HG02623 (cell line): ENCODE measurements around the gene HIPK2.
"Not testable (repeated sequence)": the region's sequence is repeated elsewhere in the genome, so short reads cannot be mapped to it uniquely, and the experiment has no call there.

Experiments used
- ATAC-seq: cut with Tn5 transposase; IDR thresholded peaks from one replicate; pipeline ENCODE4 v1.9.1; 2021; ENCODE audit warnings: moderate library complexity; ENCODE audit not compliant: unreplicated experiment

Gene HIPK2

DNA sequence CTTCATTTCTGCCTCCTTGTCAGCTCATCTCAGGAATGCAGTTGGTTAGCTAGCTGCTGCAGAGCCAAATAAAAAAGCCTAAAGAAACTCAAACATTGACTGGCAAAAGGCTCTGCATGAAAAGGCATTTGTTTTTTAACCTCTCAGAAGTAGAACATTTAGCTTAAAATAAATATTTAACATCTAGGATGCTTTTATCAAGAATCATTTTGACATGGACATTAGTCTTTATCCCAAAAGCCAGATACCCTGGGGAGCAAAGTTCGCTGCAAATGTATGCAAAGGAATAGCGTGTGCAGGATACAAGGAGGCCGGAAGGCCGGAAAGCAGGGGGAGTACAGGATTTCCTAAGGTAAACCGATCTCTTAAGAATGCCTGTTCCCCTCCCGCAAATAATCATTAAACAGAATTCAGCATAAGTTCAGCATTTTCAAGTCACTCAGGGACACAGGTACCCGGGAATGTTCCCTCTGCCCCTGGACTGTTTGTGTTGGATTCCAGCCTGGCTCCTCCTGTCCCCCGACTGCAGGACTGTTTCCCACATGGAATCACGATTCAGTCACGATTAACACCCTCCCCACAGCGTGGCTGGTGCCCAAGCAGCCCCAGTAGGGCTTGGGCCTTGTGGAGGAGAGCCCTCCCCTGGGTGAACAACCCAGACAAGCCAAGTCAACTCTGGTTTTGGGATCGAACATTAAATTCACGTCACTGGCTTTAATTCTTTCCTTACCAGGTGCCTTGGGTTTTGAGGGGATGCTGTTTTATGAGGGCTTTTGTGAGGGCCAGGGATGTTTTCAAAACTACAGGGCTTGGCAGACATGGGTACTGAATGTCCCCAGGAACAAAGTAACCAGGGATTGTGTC, 97.8 kb downstream of the HIPK2 start:
- ATAC-seq: no peak

DNA sequence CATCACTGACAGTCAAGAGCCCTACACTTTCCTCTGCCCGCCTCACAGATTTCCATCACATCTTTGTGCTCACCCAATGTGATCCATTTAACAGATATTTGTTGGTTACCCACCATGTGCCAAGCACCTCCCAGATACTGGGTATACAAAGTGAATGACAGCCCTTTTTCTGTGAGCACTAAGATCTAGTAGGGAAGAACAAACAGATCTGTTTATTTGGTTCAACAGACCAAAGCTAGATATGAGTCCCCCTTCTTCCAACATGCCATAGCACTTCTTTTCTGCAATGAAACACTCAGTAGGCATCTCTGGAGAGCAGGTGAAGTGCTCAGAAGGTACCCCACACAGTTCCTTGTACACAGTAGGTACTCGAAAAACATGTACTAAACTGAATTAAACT, 101.4 kb downstream of the HIPK2 start:
- no peak for ATAC-seq

DNA sequence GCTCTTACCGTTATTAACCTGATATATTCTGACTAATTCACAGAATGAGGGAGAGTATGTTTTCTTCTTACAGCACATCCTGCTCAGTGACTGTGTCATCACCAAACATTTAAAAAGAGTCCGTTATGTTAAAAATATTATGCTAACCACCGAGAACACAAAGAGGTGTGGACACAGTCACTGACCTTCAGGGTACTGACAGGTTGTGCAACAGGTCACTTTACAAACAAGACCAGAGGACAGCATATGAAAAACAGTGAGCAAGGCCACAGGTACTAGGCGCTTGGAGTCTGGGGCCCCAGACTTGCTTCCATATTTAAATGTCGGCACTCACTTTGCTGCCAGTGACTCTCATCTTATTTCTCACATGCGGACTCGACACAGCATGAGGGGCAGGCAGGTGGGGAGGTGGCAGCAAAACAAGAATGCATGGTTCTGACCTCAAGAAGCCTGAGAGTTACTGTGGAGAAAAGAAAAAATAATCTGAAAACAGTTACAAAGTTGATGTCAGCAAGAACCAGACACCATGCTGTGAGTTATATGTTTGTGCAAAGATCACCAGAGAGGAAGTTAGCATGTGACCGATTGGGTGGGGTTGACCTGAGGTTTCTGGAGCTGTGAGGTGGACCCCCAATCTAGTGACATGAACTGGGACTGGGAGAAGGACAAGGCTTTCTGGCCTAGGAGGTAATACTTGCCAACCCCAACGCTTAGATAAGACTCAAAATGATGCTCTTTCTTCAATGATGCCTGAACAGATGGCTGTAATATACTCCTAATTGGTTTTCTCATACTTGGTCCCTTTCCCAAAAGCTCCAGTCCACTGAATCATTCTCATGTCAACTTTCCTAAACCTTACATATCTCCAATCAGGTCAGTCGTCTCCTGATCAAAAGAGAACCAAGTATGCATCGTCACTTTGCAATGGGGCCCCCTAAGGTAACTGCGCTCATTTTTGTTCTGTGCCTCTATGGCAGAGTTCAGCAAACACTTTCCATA, 102.4 kb downstream of the HIPK2 start:
- ATAC-seq: no peak

DNA sequence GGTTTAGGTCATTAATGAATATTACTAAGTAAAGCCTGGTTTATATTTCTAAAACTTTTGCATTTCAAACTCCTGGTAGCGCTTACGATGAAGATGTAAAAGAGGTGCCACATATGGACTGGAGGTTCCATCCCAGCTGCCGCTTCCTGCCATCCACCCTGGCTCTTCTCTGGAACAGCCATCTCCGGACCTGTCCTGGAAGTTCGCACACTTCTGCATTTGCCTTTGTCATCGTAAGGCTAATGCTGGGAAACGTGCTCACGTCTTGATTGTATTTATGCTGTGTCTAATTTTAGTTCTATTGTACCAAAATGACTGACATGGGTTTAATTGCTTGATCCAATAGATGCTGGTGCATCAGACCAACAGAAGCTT, 103.1 kb downstream of the HIPK2 start:
- no peak for ATAC-seq

DNA sequence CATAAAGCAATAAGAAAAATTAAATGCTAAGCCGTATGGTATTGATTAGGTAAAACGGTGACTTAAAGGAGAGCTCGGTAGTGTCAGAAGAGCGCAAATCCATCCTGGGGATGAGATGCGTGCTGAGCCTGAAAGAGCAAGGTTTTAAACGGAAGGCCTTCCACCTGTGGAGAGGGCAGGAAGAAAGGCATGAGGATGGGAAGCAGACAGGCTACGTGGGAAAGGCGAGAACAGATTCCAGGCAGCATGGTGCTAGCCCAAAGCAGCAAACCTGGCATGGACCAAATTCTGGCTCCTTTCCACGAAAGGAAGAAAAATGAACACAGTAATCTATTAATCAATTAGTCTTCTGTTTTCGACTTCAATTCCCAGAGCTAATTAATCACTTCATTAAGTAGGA, 103.5 kb downstream of the HIPK2 start:
- no peak for ATAC-seq

DNA sequence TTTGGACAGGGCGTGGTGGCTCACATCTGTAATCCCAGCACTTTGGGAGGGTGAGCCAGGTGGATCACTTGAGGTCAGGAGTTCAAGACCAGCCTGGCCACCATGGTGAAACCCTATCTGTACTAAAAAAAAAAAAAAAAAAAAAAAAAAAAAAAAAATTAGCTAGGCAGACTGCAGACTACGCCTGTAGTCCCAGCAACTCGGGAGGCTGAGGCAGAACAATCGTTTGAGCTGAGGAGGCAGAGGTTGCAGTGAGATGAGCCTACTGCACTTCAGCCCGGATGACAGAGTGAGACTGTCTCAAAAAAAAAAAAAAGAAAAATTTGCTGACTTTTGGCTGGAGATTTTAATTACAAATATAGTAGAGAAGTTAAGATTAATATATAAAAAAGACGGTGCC, 104.0 kb downstream of the HIPK2 start:
- ATAC-seq: no peak

DNA sequence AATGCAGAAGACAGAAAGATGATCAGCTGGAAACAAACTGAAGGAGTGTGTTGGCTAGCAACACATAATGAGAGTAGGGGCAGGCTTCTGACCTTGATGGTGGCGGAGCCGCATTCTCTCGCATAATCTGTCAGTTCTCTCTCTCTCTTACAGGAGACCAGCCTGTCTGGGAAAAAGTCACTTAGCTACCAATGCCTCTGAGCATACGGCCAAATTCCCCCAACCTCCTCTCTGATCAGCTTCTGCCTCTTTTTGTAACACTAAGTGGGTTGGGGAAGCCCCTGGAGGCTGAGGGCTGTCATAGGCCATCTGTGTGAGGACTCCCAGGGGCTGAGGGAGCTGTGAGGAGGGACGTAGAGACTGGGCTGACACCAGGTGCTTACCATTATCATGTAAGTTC, 104.6 kb downstream of the HIPK2 start:
- ATAC-seq: peak; percentile 93

DNA sequence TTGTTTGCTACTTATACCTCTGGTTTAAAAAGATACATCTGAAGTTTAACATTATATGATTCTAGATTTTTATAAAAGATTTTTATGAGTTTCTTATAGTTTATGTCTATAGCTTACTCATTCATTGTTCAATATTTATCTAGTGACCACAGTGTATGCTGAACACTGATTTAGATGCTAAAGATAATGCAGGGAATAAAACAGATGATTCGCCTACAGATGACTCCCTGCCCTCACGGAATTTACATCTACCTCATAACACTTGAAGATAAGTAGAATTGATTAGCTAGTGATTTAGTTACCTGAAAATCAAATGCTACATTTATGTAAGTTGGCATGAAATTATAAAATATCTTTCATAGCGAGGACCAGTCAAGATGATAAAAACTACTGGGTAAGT, 105.8 kb downstream of the HIPK2 start:
- ATAC-seq: no peak

DNA sequence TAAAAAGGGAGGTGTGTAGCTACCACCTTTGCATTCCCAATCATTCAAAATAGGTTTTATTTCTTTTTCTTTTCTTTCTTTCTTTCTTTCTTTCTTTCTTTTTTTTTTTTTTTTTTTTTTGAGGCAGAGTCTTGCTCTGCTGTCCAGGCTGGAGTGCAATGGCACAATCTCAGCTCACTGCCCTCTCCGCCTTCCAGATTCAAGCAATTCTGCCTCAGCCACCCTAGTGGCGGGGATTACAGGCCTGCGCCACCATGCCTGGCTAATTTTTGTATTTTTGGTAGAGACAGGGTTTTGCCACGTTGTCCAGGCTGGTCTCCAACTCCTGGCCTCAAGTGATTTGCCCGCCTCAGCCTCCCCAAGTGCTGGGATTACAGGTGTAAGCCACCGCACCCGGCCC, 107.1 kb downstream of the HIPK2 start:
- not testable (repeated sequence) for ATAC-seq

DNA sequence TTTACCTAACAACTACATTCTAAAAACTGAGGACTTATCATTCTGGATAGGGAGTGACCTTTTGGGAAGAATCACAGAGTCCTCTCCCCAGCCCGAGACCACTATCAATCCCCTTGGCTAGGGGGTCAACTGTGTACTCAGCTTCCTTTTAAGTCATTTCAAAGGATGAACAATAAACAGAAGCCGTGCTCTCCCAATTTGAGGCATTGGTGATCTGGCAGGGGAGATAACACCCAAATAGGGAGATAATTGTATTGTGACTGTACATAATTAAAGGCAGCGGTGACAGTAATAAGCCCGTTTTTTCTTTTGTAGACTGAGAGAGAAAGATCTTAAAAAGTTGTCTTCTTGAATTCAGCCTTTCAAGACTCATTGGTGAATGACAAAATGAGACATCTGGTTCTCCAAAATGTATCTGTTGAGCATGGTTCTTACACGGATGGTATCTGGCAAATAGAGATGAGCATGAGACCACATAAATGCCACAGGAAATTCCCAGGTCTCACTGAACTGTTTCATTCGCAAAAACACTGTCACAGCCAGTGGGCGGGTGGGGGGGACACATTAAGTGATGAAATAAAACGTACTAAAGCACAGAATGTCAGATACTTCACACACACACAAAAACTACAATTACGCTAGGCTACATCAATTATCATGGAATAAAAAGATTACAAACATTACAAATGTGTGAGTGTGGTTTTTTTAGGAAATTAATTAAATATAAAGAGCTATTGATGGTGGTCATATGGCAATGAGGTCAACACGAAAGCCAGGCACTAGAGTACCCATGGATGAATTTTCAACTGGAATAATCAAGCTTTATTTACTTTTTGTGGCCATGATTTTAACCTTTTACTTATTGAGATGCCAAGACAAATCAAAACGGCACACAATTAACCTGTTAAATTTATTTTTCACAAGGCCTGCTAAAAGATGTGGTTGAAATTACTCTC, 108.4 kb downstream of the HIPK2 start:
- ATAC-seq: no peak

DNA sequence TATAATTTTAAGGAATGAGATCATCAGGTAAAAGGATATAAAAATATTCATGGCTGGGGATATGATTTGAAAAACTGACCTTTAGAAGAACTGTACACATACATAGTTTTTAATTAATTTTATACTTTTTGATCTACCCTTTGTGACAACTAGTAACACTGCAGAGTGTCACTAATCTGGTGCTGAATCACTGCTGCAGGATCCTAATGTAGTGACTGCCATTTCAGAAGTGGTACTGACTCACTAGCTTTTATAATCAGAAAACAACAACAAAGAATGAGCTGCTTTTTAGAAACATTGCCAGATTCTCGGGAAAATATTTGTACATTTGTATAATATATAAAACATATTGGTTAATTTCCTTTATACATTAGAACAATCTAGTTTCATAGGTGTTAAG, 110.4 kb downstream of the HIPK2 start:
- no peak for ATAC-seq

DNA sequence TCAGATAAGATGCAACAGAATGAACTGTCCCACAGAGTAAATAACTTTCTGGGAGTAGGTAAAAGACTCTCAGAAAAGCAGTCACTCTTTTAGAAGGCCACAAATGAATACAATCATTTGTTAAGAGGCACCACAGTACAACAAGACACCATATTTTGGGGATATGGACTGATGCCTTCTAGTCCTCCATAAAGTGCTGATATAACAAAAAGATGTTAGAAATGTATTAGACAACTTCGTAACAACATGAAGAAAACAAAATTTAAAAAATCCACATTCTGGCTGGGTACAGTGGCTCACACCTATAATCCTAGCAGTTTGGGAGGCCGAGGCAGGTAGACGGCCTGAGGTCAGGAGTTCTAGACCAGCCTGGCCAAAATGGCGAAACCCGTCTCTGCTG, 111.3 kb downstream of the HIPK2 start:
- no peak for ATAC-seq

DNA sequence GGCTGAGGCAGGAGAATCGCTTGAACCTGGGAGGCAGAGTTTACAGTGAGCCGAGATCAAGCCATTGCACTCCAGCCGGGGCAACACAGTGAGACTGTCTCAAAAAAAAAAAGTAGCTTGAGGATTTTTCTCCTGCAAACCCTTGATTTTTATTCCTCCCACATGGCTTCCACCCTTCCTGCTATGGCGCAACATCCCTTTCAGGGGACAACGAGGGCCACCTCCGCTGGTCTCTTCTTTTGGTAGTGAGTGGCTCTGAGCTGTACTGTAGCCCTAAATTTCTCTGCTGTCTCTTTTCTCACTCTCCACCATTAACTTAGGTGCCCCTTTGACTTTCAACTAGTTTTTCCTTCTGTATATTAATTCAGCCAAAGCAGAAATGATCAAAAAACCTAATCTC, 113.4 kb downstream of the HIPK2 start:
- ATAC-seq: no peak

DNA sequence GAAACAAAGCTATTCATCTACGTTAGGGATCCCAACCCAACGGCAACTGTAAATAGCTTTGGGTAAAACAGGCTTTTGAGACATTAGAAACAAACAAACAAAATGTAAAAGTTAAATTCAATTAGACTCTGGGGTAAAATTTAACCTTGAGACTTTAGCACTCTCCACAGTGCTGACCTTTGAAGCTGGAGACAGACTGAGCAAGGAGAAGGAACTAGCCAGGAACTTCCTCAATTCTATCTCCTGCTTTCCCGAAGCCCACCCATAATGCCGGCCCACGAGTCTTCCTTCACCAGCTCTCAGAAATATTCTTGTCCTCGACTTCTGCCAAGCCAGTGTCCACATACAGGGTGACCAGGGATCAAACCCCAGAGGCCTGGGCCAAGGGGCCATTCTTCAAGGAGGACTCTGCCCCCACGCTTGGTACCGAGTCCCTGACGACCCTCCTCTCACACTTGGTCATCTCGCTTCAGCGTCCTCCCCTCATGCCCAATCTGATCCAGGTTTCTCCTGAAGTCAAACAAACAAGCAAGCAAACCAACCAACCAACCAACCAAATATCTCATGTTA, 114.1 kb downstream of the HIPK2 start:
- ATAC-seq: no peak

DNA sequence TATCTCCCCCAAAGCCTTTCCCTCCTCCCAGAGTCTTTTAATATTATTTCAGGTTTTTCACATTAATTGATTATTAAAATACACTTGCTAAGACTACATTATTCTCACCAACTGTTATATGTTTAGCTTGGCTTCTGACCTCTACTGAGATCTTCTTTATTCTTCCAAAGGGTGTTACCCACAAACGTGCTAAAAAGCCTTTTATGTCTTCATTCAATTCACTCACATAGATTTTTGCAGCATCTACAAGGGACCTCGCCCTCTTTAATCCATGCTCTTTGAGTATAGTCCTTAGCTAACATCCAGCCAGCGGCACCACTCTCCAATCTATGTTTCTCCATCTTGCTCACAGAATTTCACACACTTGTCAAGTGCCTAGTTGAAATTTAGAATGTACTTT, 115.9 kb downstream of the HIPK2 start:
- no peak for ATAC-seq

DNA sequence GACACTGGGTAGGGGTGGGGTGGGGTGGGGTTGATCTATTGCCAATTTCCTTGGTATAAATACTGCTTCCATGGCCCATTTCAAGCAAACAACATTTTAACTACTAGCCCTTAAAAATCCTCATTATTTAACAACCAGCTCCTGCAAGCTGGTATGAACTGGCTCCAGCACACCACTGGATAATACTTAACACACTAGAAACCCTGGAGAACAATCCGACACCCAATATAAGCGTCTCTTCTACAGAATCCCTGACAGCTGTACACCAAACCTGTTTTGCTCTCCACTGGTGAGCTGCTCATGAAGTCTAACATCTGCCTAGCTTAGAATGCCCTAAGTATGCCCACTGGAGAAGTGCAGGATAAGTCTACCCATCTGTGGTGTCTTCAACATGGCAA, 116.8 kb downstream of the HIPK2 start:
- ATAC-seq: no peak

DNA sequence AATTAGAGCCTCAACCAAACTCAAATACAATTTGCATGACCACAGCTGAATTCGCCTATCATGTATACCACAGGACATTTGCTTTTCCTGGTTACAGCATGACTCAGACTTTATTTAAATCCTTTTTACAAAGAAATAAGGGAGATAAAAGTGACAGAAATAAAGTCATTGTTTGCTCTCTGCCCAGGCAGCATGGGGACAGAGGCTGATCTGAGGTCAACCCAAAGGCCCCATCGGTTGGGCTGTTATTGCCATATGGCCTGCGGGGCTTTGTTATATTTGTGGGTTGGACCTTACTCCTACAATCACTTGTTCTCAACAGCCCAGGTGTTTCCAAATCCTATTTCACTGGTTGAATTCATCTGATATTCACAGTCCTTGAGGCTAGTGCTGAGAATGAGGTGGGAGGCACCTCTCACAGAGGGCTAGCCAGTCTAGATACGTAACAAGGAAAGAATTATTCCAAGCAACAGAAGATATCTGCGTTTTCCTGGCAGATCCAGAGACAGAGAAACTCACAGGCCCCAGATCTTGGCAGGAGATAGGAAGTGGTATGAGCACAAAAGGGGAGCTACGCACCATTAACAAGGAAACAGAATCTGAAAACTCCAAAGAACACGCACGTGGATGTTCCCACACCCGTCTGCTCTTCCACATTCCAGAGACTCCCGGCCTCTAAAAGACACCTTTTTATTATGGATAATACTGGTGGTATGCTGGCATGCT, 117.3 kb downstream of the HIPK2 start:
- ATAC-seq: no peak

DNA sequence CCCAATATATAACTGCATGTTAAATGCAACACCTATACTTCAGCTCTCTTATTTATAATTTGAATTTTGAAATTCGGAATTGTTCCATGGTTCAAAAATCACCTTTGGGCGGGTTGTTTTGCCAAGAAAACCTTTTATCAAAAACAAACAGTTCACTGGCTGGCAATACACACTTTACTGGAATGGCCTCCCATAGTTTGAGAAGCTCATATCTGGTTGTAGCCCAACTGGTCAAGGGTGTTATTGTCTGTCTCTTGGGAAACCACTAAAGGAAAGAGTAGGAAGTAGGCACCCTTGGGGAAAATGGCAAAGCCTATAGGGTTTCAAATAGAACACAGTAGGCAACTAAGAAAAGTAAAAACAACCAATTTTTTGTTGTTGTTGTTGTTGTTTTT, 117.9 kb downstream of the HIPK2 start:
- no peak for ATAC-seq

DNA sequence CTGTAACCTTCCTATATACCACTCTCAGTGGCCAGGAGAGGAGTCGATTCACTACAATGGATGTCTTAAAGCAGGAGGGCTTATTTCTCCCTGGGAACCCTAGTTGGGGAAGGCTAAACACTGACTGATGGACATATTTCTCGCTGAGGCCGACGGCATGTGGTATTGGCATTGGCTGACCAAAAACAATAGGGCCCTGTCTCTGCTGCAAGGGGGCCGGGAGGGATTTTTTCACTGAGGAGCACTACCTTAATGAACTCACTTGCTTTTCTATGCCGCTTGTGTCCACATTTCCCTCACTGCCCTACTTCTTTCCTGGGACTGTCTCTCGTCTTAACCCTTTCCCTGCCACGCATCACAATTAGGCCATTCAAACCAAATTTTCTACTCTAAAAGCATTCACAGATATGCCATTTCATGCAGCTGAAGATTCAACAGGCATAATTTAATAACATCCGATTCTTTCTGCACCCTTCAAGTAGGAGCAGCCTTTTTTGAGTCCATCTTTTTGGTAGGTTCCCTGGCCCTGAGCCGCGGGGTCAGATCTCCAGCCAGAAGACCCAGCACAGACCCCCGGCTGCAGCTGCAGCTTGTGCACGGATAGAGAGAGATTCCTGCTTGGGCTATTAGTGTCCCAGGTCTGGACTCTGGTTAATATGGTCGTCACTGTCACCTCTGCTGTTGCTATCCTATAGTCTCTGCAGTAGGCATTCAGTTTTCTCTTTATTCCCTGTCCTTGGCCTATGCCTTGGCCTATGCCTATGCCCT, 118.7 kb downstream of the HIPK2 start:
- no peak for ATAC-seq
